Lower leg skin (tissue), 4 donors: Measurements from ENCODE around the gene TAS1R1. TPM values are rescaled to one million over a fixed set of nuclear protein-coding genes. Genes with fewer than 3 reads are reported as not detected.

Source experiments
- DNase-seq, 2 donors: peaks; one replicate each; pipeline ENCODE4 v3.0.0-alpha.2; 2019; ENCODE audit warnings: low spot score in 2 of 2
- H3K4me3 ChIP-seq: fragments of 200-600 bp; sonication (generic); 2 replicates; pipeline ENCODE4 v1.5.1; 2017; ENCODE audit warnings: mild to moderate bottlenecking, low read depth; ENCODE audit not compliant: poor library complexity, severe bottlenecking
- CTCF ChIP-seq, 3 donors: fragments of 450-650 bp; IDR thresholded peaks; one replicate each; pipeline ENCODE4 v1.5.1; 2016; ENCODE audit warnings: antibody characterized with exemption in 3 of 3, mild to moderate bottlenecking in 3 of 3, moderate library complexity in 2 of 3
- POLR2A ChIP-seq, 2 donors: fragments of 450-650 bp; IDR thresholded peaks; one replicate each; pipeline ENCODE4 v1.6.1; 2016 to 2017; ENCODE audit warnings: antibody characterized with exemption in 2 of 2, mild to moderate bottlenecking in 1 of 2, moderate library complexity in 1 of 2
- WGBS, 2 donors: methylation state at CpG; one replicate each; pipeline ENCODE4 v1.1.5; 2018; 5-methylcytosine and 5-hydroxymethylcytosine counted together
- intact Hi-C: fragments of 100-400 bp; cut with DNase I; formaldehyde crosslinking; loops from one replicate; pipeline ENCODE4 v1.15.0; 2023; ENCODE audit warnings: low total_unique reads
- total RNA-seq, 4 donors: library from RNA; depleted of rRNA; stranded (reverse); fragments of >200 nt; gene quantifications; one replicate each; pipeline ENCODE4 v1.1.0, GENCODE V29; 2016

TAS1R1 gene
- total RNA-seq, 4 donors from 2014 or later = 0.27 to 0.39 TPM; not detected in 2

- WGBS, 2 donors = 54 to 82% methylated on average over 7 of the region's 7 CpGs
- intact Hi-C loops = no loop called here
- DNase-seq = no peak
- no peak for TF ChIP-seq POLR2A (IDR thresholded peaks at IDR 0.05)
- no peak for TF ChIP-seq CTCF (IDR thresholded peaks at IDR 0.05)
- H3K4me3 ChIP-seq = no peak overlapping the region
Measured at GRCh38 chr1:6585841-6586240, 30.7 kb downstream of the TAS1R1 start.

- intact Hi-C loops = no loop called here
- 71% methylated on average over 10 of the region's 11 CpGs; no CpG with 5 or more reads in 1 of the 2 donors for whole genome bisulfite sequencing, 2 donors
- TF ChIP-seq POLR2A (IDR thresholded peaks at IDR 0.05) (no peak), CTCF (IDR thresholded peaks at IDR 0.05) (no peak)
- H3K4me3 ChIP-seq = no peak overlapping the region
- DNase-seq = no peak
Measured at GRCh38 chr1:6586404-6586816, 31.3 kb downstream of the TAS1R1 start.

GRCh38 chr1:6587261-6588005, 32.3 kb downstream of the TAS1R1 start:
- no peak for TF ChIP-seq POLR2A (IDR thresholded peaks at IDR 0.05)
- TF ChIP-seq CTCF (IDR thresholded peaks at IDR 0.05) = no peak
- 29 to 34% methylated on average over 13 of the region's 13 CpGs for WGBS, 2 donors
- intact Hi-C loops = no loop called here
- DNase-seq = no peak
- H3K4me3 ChIP-seq = no peak overlapping the region

- WGBS, 2 donors = 62 to 66% methylated on average over 14 to 17 of the region's 25 CpGs
- no peak for DNase-seq
- intact Hi-C loops = no loop called here
- TF ChIP-seq POLR2A (IDR thresholded peaks at IDR 0.05) (no peak), CTCF (IDR thresholded peaks at IDR 0.05) (no peak)
- H3K4me3 ChIP-seq = no peak overlapping the region
Measured at GRCh38 chr1:6588128-6588892, 33.2 kb downstream of the TAS1R1 start.

GRCh38 chr1:6588893-6589520, 33.9 kb downstream of the TAS1R1 start:
- 71 to 76% methylated on average over 23 to 24 of the region's 24 CpGs for WGBS, 2 donors
- no peak overlapping the region for H3K4me3 ChIP-seq
- intact Hi-C loops = no loop called here
- DNase-seq = no peak
- no peak for TF ChIP-seq POLR2A (IDR thresholded peaks at IDR 0.05)
- no peak for TF ChIP-seq CTCF (IDR thresholded peaks at IDR 0.05)
